Gastroesophageal sphincter (tissue), 3 donors: ENCODE results near the gene CMSS1.

Experiments used
- CTCF ChIP-seq, 4 experiments: fragments of 200-600 bp in 2 of 4; fragments of 450-650 bp in 2 of 4; sonication (generic) in 1 of 4; IDR thresholded peaks; one replicate each; pipeline ENCODE4 v1.5.1; 2017 to 2019; ENCODE audit warnings: antibody characterized with exemption in 4 of 4, mild to moderate bottlenecking in 2 of 4, moderate library complexity in 2 of 4
- EP300 ChIP-seq: sonication (generic); formaldehyde crosslinking; IDR thresholded peaks from one replicate; pipeline ENCODE4 v1.6.1; 2017; ENCODE audit warnings: antibody characterized with exemption, mild to moderate bottlenecking

GRCh38 chr3:99909714-99910495 lies 92.2 kb downstream of the CMSS1 start:
- TF ChIP-seq CTCF (IDR thresholded peaks at IDR 0.05): no peak
- TF ChIP-seq EP300: no peak
